Measurements from ENCODE around the gene ANAPC16. TPM values are rescaled to one million over a fixed set of nuclear protein-coding genes. Genes with fewer than 3 reads are reported as not detected.

ANAPC16 gene
- total RNA-seq, 6 experiments from 2014 or later, result 40.4 to 46.0 (median 40.7) TPM

DNA sequence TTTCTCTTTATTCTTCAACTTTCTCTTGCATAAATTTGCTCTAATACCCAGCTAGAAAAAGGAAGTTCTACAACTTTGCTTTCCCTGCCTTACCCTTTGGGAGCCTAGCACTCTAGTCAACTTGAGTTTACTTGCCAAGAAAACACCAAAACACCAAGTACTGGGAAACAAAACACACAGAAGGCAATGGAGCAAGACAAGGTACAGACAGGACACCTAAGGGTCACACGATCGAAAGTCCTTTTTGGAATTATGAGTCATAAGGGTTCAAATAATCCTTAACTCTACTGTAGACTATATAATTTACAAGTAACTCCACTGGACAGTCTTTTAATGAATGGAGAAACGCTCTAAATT is 42.6 kb upstream of the ANAPC16 start:
- no peak for DNase-seq
- H3K36me3 Mint-ChIP-seq (ENCODE audit: low read depth), result no peaks in the 10 kb centered on the region; the same call in 1 of the 2 replicates
- TF ChIP-seq, protein P1, sequence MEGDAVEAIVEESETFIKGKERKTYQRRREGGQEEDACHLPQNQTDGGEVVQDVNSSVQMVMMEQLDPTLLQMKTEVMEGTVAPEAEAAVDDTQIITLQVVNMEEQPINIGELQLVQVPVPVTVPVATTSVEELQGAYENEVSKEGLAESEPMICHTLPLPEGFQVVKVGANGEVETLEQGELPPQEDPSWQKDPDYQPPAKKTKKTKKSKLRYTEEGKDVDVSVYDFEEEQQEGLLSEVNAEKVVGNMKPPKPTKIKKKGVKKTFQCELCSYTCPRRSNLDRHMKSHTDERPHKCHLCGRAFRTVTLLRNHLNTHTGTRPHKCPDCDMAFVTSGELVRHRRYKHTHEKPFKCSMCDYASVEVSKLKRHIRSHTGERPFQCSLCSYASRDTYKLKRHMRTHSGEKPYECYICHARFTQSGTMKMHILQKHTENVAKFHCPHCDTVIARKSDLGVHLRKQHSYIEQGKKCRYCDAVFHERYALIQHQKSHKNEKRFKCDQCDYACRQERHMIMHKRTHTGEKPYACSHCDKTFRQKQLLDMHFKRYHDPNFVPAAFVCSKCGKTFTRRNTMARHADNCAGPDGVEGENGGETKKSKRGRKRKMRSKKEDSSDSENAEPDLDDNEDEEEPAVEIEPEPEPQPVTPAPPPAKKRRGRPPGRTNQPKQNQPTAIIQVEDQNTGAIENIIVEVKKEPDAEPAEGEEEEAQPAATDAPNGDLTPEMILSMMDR (IDR thresholded peaks at IDR 0.05), result no peak
- peak overlapping the region; percentile 57 for H3K27ac Mint-ChIP-seq
- H3K9me3 Mint-ChIP-seq, result no peaks in the 10 kb centered on the region
- peaks cover 27% of the 10 kb centered on the region for H3K4me1 Mint-ChIP-seq (ENCODE audit: low read depth)
- H3K4me3 Mint-ChIP-seq, result no peak overlapping the region
- H3K27me3 Mint-ChIP-seq (ENCODE audit: insufficient read depth), result no peaks in the 10 kb centered on the region

DNA sequence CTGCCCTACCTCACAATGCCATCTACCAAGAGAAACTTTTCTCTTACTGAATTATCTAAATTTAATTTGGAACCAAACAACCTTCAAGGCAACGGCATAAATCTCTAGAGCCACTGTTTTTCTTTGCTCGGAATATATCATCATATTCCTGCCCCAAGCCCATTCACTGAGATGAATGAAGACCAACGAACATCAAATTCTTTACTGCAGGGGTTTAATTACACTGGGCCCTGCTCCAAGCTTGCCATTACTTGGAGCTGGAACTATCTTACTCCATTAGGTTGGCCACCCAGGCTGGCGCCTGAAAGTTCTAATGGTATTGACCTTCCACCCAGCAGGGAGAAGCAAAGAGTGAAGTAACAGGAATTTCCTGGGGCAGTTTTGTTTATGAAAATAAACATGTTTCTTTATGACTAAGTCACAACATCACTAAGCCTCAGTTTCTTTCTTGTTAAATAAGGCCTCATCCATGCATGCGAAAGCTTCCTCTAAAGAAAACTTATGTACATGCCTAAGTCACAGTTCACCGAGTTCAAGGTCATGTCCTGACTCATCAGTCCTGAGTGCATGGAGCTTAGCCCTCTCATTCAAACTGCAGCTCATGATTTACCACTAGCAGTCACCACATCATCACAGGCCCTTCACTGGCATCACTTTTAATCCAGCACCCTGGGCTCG is 42.1 kb upstream of the ANAPC16 start:
- TF ChIP-seq, protein P1 (IDR thresholded peaks at IDR 0.05), result no peak
- DNase-seq, result peak; percentile 26
- H3K4me3 Mint-ChIP-seq, result no peak overlapping the region
- H3K9me3 Mint-ChIP-seq, result no peaks in the 10 kb centered on the region
- H3K27me3 Mint-ChIP-seq (ENCODE audit: insufficient read depth), result no peaks in the 10 kb centered on the region
- peaks cover 27% of the 10 kb centered on the region for H3K4me1 Mint-ChIP-seq (ENCODE audit: low read depth)
- H3K27ac Mint-ChIP-seq, result peak overlapping the region; percentile 57
- H3K36me3 Mint-ChIP-seq (ENCODE audit: low read depth), result no peaks in the 10 kb centered on the region; the same call in 1 of the 2 replicates

DNA sequence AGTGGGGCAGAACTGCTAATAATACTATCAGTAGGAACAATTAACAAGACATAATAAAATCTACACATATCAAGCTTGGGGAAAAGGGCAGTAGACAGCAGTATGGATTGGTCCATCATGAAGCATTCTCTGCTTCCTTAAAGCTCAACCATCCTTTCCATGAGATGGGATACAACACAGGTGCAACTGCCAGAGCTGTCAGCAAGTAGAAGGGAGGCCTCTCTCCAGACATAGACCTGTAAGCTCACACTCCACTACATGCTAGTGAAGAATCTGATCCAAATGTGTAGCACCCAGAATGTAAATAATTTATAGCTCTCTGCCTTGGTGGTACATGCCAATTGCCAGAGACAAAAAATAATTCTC is 41.5 kb upstream of the ANAPC16 start:
- no peak for DNase-seq
- H3K9me3 Mint-ChIP-seq, result no peaks in the 10 kb centered on the region
- H3K27me3 Mint-ChIP-seq (ENCODE audit: insufficient read depth), result no peaks in the 10 kb centered on the region
- peak overlapping the region; percentile 57 for H3K27ac Mint-ChIP-seq
- H3K4me1 Mint-ChIP-seq (ENCODE audit: low read depth), result peaks cover 26% of the 10 kb centered on the region
- no peak overlapping the region for H3K4me3 Mint-ChIP-seq
- H3K36me3 Mint-ChIP-seq (ENCODE audit: low read depth), result no peaks in the 10 kb centered on the region; the same call in 1 of the 2 replicates
- TF ChIP-seq, protein P1 (IDR thresholded peaks at IDR 0.05), result no peak

DNA sequence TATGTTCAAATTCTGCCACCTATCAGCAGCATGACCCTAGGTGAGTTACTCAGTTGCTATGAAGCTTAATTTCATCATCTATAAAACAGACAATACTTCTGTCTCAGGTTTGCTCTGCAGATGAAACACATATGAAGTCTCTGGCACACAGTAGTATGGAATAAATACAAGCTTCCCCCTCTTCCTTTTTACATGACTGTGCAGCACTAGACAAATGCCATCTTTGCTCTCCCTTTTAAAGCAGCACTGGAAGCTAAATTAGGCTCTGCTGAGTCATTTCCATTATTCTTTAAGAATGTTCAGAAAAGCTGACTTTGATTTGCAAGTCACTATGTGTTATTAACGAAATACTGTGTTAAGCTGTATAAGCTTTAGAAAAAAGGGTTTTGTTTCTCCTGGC is 40.7 kb upstream of the ANAPC16 start:
- TF ChIP-seq, protein P1 (IDR thresholded peaks at IDR 0.05), result no peak
- H3K27ac Mint-ChIP-seq, result no peak overlapping the region
- peak; percentile 59 for DNase-seq
- H3K4me1 Mint-ChIP-seq (ENCODE audit: low read depth), result peaks cover 18% of the 10 kb centered on the region
- H3K4me3 Mint-ChIP-seq, result no peak overlapping the region
- no peaks in the 10 kb centered on the region for H3K9me3 Mint-ChIP-seq
- no peaks in the 10 kb centered on the region for H3K27me3 Mint-ChIP-seq (ENCODE audit: insufficient read depth)
- H3K36me3 Mint-ChIP-seq (ENCODE audit: low read depth), result no peaks in the 10 kb centered on the region; the same call in 1 of the 2 replicates

DNA sequence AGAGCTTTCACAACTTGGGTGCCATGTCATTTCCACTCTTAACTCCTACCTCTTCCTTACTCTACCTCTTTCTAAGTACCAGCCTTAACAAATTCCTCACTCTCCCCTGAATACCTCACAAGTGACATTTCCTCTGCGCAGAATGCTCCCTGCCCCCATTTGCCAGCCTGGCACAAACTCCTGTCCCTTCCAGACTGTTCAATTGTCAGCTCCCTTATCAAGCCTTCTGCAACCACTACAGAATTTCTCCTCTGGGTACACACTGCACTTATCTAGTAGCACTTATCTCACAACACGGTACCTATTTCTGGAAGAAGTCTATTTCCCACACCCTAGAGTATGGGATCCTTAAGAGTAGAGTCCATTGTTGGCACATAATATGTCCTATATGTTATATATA is 39.1 kb upstream of the ANAPC16 start:
- Mint-ChIP-seq H3K36me3 (ENCODE audit: low read depth) (peaks cover under 1% of the 10 kb centered on the region; the same call in 1 of the 2 replicates), H3K27ac (no peak overlapping the region), H3K9me3 (no peaks in the 10 kb centered on the region), H3K4me3 (no peak overlapping the region), H3K27me3 (ENCODE audit: insufficient read depth) (no peaks in the 10 kb centered on the region), H3K4me1 (ENCODE audit: low read depth) (peaks cover 3% of the 10 kb centered on the region)
- no peak for DNase-seq
- TF ChIP-seq, protein P1 (IDR thresholded peaks at IDR 0.05), result no peak
